Fibroblast of lung (primary cell): ENCODE data around the gene BRCC3. TPM values are rescaled to one million over a fixed set of nuclear protein-coding genes. Genes with fewer than 3 reads are reported as not detected.

Source experiments
- DNase-seq, 2 donors: peaks; one replicate each; pipeline versions ENCODE4 v3.0.0 to v3.0.0-alpha.2; 2010; ENCODE audit warnings: low read depth in 2 of 2
- H2AFZ ChIP-seq: 2 replicates; pipeline ENCODE4 v1.5.1; 2012; ENCODE audit warnings: low read length, control low read depth, inconsistent platforms
- H3K27ac ChIP-seq: 2 replicates; pipeline ENCODE4 v1.5.1; 2011; ENCODE audit warnings: low read length, control low read depth; ENCODE audit not compliant: insufficient read depth
- H3K27me3 ChIP-seq: 2 replicates; pipeline ENCODE4 v1.5.1; 2011; ENCODE audit warnings: mild to moderate bottlenecking, low read length; ENCODE audit not compliant: control insufficient read depth, insufficient read depth
- H3K36me3 ChIP-seq: 2 replicates; pipeline ENCODE4 v1.5.1; 2011; ENCODE audit warnings: low read length; ENCODE audit not compliant: control insufficient read depth, insufficient read depth
- H3K4me1 ChIP-seq: 2 replicates; pipeline ENCODE4 v1.5.1; 2011; ENCODE audit warnings: low read length; ENCODE audit not compliant: control insufficient read depth, insufficient read depth; ENCODE audit errors: extremely low read depth
- H3K4me2 ChIP-seq: 2 replicates; pipeline ENCODE4 v1.5.1; 2011; ENCODE audit warnings: low read length, control low read depth; ENCODE audit not compliant: insufficient read depth; ENCODE audit errors: extremely low read depth
- H3K4me3 ChIP-seq, 4 experiments: fragments of 200-600 bp in 1 of 4; sonication (generic) in 1 of 4; replicated peaks in 1 of 4; 2 replicates each; pipeline ENCODE4 v1.5.1; 2011 to 2016; ENCODE audit warnings: low read length in 4 of 4, low read depth in 3 of 4, mild to moderate bottlenecking in 3 of 4, control low read depth in 2 of 4, inconsistent platforms in 1 of 4, mixed read lengths in 1 of 4; ENCODE audit not compliant: insufficient read depth in 1 of 4; ENCODE audit errors: control extremely low read depth in 1 of 4
- H3K79me2 ChIP-seq: 2 replicates; pipeline ENCODE4 v1.5.1; 2012; ENCODE audit warnings: mild to moderate bottlenecking, low read length, inconsistent platforms; ENCODE audit not compliant: control insufficient read depth, insufficient read depth
- H3K9ac ChIP-seq: 2 replicates; pipeline ENCODE4 v1.5.1; 2011; ENCODE audit warnings: mild to moderate bottlenecking, low read length, control low read depth; ENCODE audit not compliant: insufficient read depth
- H3K9me3 ChIP-seq: 2 replicates; pipeline ENCODE4 v1.5.1; 2012; ENCODE audit warnings: low read depth, low read length; ENCODE audit not compliant: control insufficient read depth, insufficient read depth
- H4K20me1 ChIP-seq: 2 replicates; pipeline ENCODE4 v1.5.1; 2011; ENCODE audit warnings: low read length; ENCODE audit not compliant: control insufficient read depth, insufficient read depth; ENCODE audit errors: extremely low read depth
- EZH2 ChIP-seq: IDR thresholded peaks from 2 replicates; pipeline ENCODE4 v1.5.1; 2012; ENCODE audit warnings: low read length, control low read depth, mild to moderate bottlenecking; ENCODE audit errors: missing control alignments
- polyA plus RNA-seq, 2 donors: library from polyadenylated mRNA; depleted of rRNA in 1 of 2; stranded (reverse) in 1 of 2; unstranded in 1 of 2; fragments of >200 nt; gene quantifications; 2 replicates each; pipeline ENCODE4 v1.2.1, GENCODE V29; 2011 to 2012; ENCODE audit warnings: missing spikeins in 1 of 2
- total RNA-seq: library from RNA; depleted of rRNA; stranded (reverse); fragments of >200 nt; gene quantifications from 2 replicates; pipeline ENCODE4 v1.2.1, GENCODE V29; 2014
- TF ChIP-seq, protein P1 (sequence below), 2 donors: IDR thresholded peaks in 1 of 2; conservative IDR thresholded peaks in 1 of 2; 1 replicate in 1 of 2; 2 replicates in 1 of 2; pipeline ENCODE4 v1.5.1; 2011 to 2012; ENCODE audit warnings: low read length in 2 of 2, control low read depth in 1 of 2, inconsistent platforms in 1 of 2, low read depth in 1 of 2, mild to moderate bottlenecking in 1 of 2

Gene BRCC3
- total and polyA plus RNA-seq, 2 donors (not counting 1 experiment from before 2014, with no cell fraction given): 12.1 to 22.0 TPM

DNA sequence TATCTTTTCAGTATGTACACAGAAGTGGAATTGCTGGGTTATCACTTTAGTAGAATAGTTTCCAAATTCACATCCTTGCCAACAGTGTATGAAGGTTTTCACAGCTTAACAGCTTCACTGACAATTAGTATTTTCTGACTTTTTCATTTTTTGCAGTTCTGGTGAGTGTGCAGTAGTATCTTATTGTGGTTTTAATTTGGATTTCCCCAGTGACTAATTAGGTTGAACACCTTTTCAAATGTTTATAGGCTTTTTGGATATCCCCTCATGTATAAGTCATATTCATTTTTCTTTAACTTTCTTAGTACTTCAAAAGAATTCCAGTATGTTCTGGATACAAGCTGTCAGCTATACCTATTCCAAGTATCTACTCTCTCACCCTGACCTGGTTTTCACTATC, 37.1 kb downstream of the BRCC3 start:
- H4K20me1 ChIP-seq: no peaks in the 10 kb centered on the region
- H3K9ac ChIP-seq: no peak overlapping the region
- no peaks in the 10 kb centered on the region for H3K4me1 ChIP-seq
- H3K36me3 ChIP-seq: no peaks in the 10 kb centered on the region
- H2AFZ ChIP-seq: no peak overlapping the region
- no peak for DNase-seq
- H3K4me3 ChIP-seq: no peak overlapping the region
- TF ChIP-seq EZH2: no peak
- TF ChIP-seq, protein P1, sequence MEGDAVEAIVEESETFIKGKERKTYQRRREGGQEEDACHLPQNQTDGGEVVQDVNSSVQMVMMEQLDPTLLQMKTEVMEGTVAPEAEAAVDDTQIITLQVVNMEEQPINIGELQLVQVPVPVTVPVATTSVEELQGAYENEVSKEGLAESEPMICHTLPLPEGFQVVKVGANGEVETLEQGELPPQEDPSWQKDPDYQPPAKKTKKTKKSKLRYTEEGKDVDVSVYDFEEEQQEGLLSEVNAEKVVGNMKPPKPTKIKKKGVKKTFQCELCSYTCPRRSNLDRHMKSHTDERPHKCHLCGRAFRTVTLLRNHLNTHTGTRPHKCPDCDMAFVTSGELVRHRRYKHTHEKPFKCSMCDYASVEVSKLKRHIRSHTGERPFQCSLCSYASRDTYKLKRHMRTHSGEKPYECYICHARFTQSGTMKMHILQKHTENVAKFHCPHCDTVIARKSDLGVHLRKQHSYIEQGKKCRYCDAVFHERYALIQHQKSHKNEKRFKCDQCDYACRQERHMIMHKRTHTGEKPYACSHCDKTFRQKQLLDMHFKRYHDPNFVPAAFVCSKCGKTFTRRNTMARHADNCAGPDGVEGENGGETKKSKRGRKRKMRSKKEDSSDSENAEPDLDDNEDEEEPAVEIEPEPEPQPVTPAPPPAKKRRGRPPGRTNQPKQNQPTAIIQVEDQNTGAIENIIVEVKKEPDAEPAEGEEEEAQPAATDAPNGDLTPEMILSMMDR (conservative IDR thresholded peaks at IDR 0.05 in 1 of 2, IDR thresholded peaks at IDR 0.05 in 1 of 2; ENCODE audit: low read depth in 1 of 2, low read length in 2 of 2): no peak
- H3K79me2 ChIP-seq: no peaks in the 10 kb centered on the region
- no peak overlapping the region for H3K27ac ChIP-seq
- H3K9me3 ChIP-seq: no peaks in the 10 kb centered on the region
- H3K4me2 ChIP-seq: no peak overlapping the region
- H3K27me3 ChIP-seq: no peaks in the 10 kb centered on the region

DNA sequence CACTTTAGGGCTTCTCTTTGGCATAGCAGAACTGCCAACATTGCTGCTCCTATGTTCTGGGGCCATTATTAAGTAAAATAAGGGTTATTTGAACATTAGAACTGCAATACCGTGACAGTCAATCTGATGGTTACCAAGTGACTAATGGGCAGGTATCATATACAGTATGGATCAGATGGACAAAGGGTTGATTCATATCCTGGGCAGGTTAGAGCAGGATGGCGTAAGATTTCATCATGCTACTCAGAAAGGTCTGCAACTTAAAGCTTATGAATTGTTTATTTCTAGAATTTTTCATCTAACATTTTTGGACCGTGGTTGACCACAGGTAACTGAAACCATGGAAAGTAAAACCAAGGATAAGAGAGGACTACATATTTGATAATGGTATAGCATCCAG, 40.9 kb downstream of the BRCC3 start:
- Histone ChIP-seq H4K20me1 (no peaks in the 10 kb centered on the region), H2AFZ (no peak overlapping the region), H3K4me1 (no peaks in the 10 kb centered on the region), H3K4me2 (no peak overlapping the region), H3K27ac (no peak overlapping the region), H3K4me3 (no peak overlapping the region), H3K36me3 (no peaks in the 10 kb centered on the region), H3K9me3 (no peaks in the 10 kb centered on the region), H3K27me3 (no peaks in the 10 kb centered on the region), H3K9ac (no peak overlapping the region), H3K79me2 (no peaks in the 10 kb centered on the region)
- TF ChIP-seq EZH2: no peak
- TF ChIP-seq, protein P1 (conservative IDR thresholded peaks at IDR 0.05 in 1 of 2, IDR thresholded peaks at IDR 0.05 in 1 of 2; ENCODE audit: low read depth in 1 of 2, low read length in 2 of 2): no peak
- no peak for DNase-seq

DNA sequence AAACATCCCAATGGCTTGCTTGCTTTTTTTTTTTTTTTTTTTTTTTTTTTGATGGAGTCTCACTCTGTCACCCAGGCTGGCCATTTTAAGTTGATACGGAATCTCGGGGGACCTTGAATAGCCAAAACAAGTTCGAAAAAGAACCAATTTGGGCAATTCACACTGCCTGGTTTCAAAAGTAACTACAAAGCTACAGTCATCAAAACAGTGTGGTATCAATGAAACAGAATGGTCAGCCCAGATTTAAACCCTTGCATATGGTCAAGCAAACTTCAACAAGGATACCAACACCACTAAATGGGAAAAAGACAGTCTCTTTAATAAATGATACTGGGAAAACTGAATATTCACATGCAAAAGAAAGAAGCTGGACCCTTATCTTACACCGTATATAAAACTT, 41.8 kb downstream of the BRCC3 start:
- DNase-seq: no peak
- no peaks in the 10 kb centered on the region for H3K79me2 ChIP-seq
- no peaks in the 10 kb centered on the region for H4K20me1 ChIP-seq
- no peak overlapping the region for H3K27ac ChIP-seq
- no peak overlapping the region for H3K9ac ChIP-seq
- TF ChIP-seq EZH2: no peak
- TF ChIP-seq, protein P1 (conservative IDR thresholded peaks at IDR 0.05 in 1 of 2, IDR thresholded peaks at IDR 0.05 in 1 of 2; ENCODE audit: low read depth in 1 of 2, low read length in 2 of 2): no peak
- H3K27me3 ChIP-seq: no peaks in the 10 kb centered on the region
- no peaks in the 10 kb centered on the region for H3K4me1 ChIP-seq
- no peak overlapping the region for H3K4me3 ChIP-seq
- H3K4me2 ChIP-seq: no peak overlapping the region
- no peak overlapping the region for H2AFZ ChIP-seq
- H3K36me3 ChIP-seq: no peaks in the 10 kb centered on the region
- H3K9me3 ChIP-seq: no peaks in the 10 kb centered on the region
